ENCODE data around the gene BYSL.
"Not testable (repeated sequence)": the region's sequence is repeated elsewhere in the genome, so short reads cannot be mapped to it uniquely, and the experiment has no call there.

Gene BYSL

GRCh38 chr6:41941280-41942066 lies 20.2 kb downstream of the BYSL start, which contains the start of gene CCND3:
CCND3 (minus strand) TSS chr6:41941808; CDS start chr6:41941649, 159 bp downstream.
- Histone ChIP-seq H3K36me3 (replicated peaks) (peaks cover 11% of the 10 kb centered on the region), H3K27ac (peak within 1 kb of the TSS; percentile 53), H3K4me3 (ENCODE audit: low read depth, low read length) (peak within 1 kb of the TSS; percentile 75), H3K27me3 (replicated peaks) (no peaks in the 10 kb centered on the region)
- in situ Hi-C loops (cut with HindIII; ENCODE audit: low pct_ligation_motif_present, low sequenced_read_pairs): no loop called here
- peak; percentile 1 for TF ChIP-seq CTCF (IDR thresholded peaks at IDR 0.05; ENCODE audit: low read depth, low read length, missing control alignments)
- peak; percentile 84 for DNase-seq

DNA sequence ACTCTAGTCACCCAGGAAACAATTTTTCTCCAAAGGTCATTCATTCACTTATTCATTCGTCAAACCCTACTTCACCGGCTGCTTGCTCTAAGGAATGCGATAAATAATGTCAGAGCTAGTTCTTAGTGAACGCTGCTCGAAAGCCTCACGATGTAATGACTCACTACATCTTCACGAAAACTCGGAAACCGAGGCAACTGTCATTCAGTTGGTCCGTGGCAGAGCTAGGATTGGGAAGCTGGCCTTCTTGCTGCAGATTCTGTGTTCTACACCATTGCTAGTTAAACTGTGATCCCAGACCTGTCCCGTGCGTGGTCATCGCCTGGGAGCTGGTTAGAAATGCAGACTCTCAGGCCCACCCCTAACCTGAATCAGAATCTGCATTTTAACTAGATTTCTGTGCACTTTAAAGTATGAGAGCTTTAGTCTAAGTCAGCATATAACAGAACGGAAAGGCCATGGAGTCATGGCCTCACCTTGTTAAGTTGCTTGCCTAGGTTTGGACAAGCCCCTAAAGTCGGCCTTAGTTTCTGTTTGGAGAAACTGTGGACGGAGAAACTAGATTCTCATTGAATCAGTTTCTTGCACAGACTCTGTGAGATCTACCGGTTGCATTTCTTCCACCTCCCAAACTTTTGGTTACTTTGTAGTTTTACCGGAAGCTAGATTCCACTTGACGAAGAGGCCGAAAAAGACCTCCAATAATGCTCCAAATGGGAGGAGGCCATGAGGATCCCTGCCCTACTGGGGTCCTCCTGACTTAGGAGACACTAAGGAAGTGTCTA lies 21.0 kb downstream of the BYSL start:
- no peaks in the 10 kb centered on the region for H3K27me3 ChIP-seq (replicated peaks)
- peaks cover 3% of the 10 kb centered on the region for H3K36me3 ChIP-seq (replicated peaks)
- peak overlapping the region; percentile 53 for H3K27ac ChIP-seq
- no peak for TF ChIP-seq CTCF (IDR thresholded peaks at IDR 0.05; ENCODE audit: low read depth, low read length, missing control alignments)
- in situ Hi-C loops (cut with HindIII; ENCODE audit: low pct_ligation_motif_present, low sequenced_read_pairs): no loop called here
- peak overlapping the region; percentile 75 for H3K4me3 ChIP-seq (ENCODE audit: low read depth, low read length)
- DNase-seq: no peak

- H3K27ac ChIP-seq; in situ Hi-C loops (cut with HindIII; ENCODE audit: low pct_ligation_motif_present, low sequenced_read_pairs): not testable (repeated sequence)
Observed at GRCh38 chr6:41942882-41943281, 21.6 kb downstream of the BYSL start.

GRCh38 chr6:41943456-41943855 lies 22.2 kb downstream of the BYSL start:
- H3K36me3 ChIP-seq (replicated peaks): no peaks in the 10 kb centered on the region
- H3K4me3 ChIP-seq (ENCODE audit: low read depth, low read length): no peak overlapping the region
- DNase-seq: no peak
- in situ Hi-C loops (cut with HindIII; ENCODE audit: low pct_ligation_motif_present, low sequenced_read_pairs): no loop called here
- H3K27me3 ChIP-seq (replicated peaks): no peaks in the 10 kb centered on the region
- no peak overlapping the region for H3K27ac ChIP-seq
- TF ChIP-seq CTCF (IDR thresholded peaks at IDR 0.05; ENCODE audit: low read depth, low read length, missing control alignments): no peak

More at GRCh38 chr6:41942882-41943281, 21.6 kb downstream of the BYSL start:
- not testable (repeated sequence) for DNase-seq; H3K27me3 ChIP-seq (replicated peaks); H3K4me3 ChIP-seq (ENCODE audit: low read depth, low read length); H3K36me3 ChIP-seq (replicated peaks)

DNA sequence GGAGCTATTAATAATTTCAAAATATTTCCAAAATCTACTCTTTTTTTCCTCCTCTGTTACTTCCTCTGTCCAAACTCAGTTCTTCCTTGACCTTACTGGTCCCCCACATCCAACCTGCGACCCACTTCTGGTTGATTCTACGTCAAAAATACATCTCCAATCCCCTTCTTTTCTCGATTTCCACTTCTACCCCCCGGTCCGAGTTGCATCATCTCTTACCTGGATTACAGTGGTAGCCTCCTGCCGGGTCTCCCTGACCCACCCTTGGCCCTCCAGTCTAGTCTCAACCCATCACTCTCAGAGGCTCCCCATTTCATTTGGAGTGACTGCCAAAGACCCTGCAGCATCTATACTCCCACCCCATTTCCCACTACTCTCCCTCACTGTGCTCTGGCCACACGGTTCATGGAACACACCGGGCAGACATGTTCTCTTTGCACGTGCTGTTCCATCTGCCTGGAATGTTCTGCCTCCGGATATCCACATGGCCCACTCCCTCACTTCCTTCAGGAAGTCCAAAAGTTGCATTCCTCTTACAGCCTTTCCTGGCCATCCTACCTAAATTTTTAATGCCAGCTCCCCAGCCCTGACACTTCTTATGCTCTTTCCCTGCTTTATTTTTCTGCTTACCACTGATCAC lies 26.4 kb downstream of the BYSL start:
- Histone ChIP-seq H3K36me3 (replicated peaks) (no peaks in the 10 kb centered on the region), H3K4me3 (ENCODE audit: low read depth, low read length) (no peak overlapping the region), H3K27me3 (replicated peaks) (no peaks in the 10 kb centered on the region), H3K27ac (no peak overlapping the region)
- no peak for DNase-seq
- in situ Hi-C loops (cut with HindIII; ENCODE audit: low pct_ligation_motif_present, low sequenced_read_pairs): no loop called here
- no peak for TF ChIP-seq CTCF (IDR thresholded peaks at IDR 0.05; ENCODE audit: low read depth, low read length, missing control alignments)

GRCh38 chr6:41954668-41955067 lies 33.4 kb downstream of the BYSL start:
- Histone ChIP-seq H3K4me3 (ENCODE audit: low read depth, low read length) (no peak overlapping the region), H3K27me3 (replicated peaks) (no peaks in the 10 kb centered on the region), H3K36me3 (replicated peaks) (no peaks in the 10 kb centered on the region), H3K27ac (no peak overlapping the region)
- no peak for TF ChIP-seq CTCF (IDR thresholded peaks at IDR 0.05; ENCODE audit: low read depth, low read length, missing control alignments)
- no peak for DNase-seq
- in situ Hi-C loops (cut with HindIII; ENCODE audit: low pct_ligation_motif_present, low sequenced_read_pairs): no loop called here

Measured in brain microvascular endothelial cell (primary cell).